Activated B cell treated with CpG ODN at 0.5 μM for 24 hours (primary cell): ENCODE measurements around the gene RASL10A. TPM values are rescaled to one million over a fixed set of nuclear protein-coding genes. Genes with fewer than 3 reads are reported as not detected.

Experiments
- ATAC-seq: fragments of 200-7000 bp; cut with Tn5 transposase; one replicate; pipeline ENCODE4 v1.10.0; 2021; ENCODE audit warnings: low read depth, mild to moderate bottlenecking, moderate library complexity
- CTCF ChIA-PET: fragments of 350-600 bp; sonication (Branson Sonifier 250); formaldehyde crosslinking; loops from one replicate; lab custom pipeline; 2021; ENCODE audit warnings: antibody characterized with exemption; lab: Charles Lee
- POLR2A ChIA-PET: fragments of 350-600 bp; sonication (Branson Sonifier 250); formaldehyde crosslinking; loops from one replicate; lab custom pipeline; 2021; ENCODE audit warnings: antibody characterized with exemption; lab: Charles Lee
- DNase-seq: peaks from one replicate; pipeline ENCODE4 v3.0.0; 2022
- H3K27ac Mint-ChIP-seq: one replicate; pipeline ENCODE4 v1.8.0; 2020; ENCODE audit warnings: mixed read lengths
- H3K27me3 Mint-ChIP-seq: one replicate; pipeline ENCODE4 v1.8.0; 2021; ENCODE audit warnings: mixed read lengths
- H3K36me3 Mint-ChIP-seq: one replicate; pipeline ENCODE4 v1.8.0; 2021; ENCODE audit warnings: low read depth, mixed read lengths
- H3K4me1 Mint-ChIP-seq: one replicate; pipeline ENCODE4 v1.8.0; 2021; ENCODE audit warnings: mixed read lengths
- H3K4me3 Mint-ChIP-seq: one replicate; pipeline ENCODE4 v1.8.0; 2020; ENCODE audit warnings: mild to moderate bottlenecking, mixed read lengths
- H3K9me3 Mint-ChIP-seq: one replicate; pipeline ENCODE4 v1.8.0; 2020; ENCODE audit warnings: mixed read lengths
- CTCF ChIP-seq: fragments of 200-600 bp; IDR thresholded peaks from one replicate; pipeline ENCODE4 v1.8.0; 2022; ENCODE audit warnings: antibody characterized with exemption, mild to moderate bottlenecking
- intact Hi-C: fragments of 100-400 bp; cut with micrococcal nuclease; formaldehyde crosslinking; loops from one replicate; pipeline ENCODE4 v1.15.1; 2024
- total RNA-seq: library from RNA; stranded (reverse); gene quantifications from 2 replicates; pipeline ENCODE4 v1.2.3, GENCODE V29; 2022

Gene RASL10A
- total RNA-seq, 1 donor from 2014 or later: 1.0 TPM

- Mint-ChIP-seq H3K27ac (no peak overlapping the region), H3K9me3 (no peaks in the 10 kb centered on the region), H3K36me3 (peaks cover 94% of the 10 kb centered on the region), H3K4me3 (no peak overlapping the region), H3K4me1 (peaks cover 62% of the 10 kb centered on the region), H3K27me3 (no peaks in the 10 kb centered on the region)
- no peak for TF ChIP-seq CTCF
- DNase-seq (no peak), ATAC-seq (no peak)
- intact Hi-C loops: no loop called here
- ChIA-PET CTCF (no interaction called here), POLR2A (no interaction called here)
Measured at GRCh38 chr22:29275167-29275566, 40.3 kb downstream of the RASL10A start.

- Mint-ChIP-seq H3K4me1 (peaks cover 77% of the 10 kb centered on the region), H3K36me3 (peaks cover 90% of the 10 kb centered on the region), H3K9me3 (no peaks in the 10 kb centered on the region), H3K27ac (no peak overlapping the region), H3K4me3 (no peak overlapping the region), H3K27me3 (no peaks in the 10 kb centered on the region)
- ChIA-PET CTCF (no interaction called here), POLR2A (no interaction called here)
- no peak for TF ChIP-seq CTCF
- intact Hi-C loops: no loop called here
- no peak for ATAC-seq
- DNase-seq: no peak
Measured at GRCh38 chr22:29272624-29273023, 42.9 kb downstream of the RASL10A start.

- Mint-ChIP-seq H3K9me3 (no peaks in the 10 kb centered on the region), H3K4me3 (peak overlapping the region; percentile 96), H3K27me3 (no peaks in the 10 kb centered on the region), H3K27ac (peak overlapping the region; percentile 13), H3K4me1 (peaks cover 81% of the 10 kb centered on the region), H3K36me3 (peaks cover 74% of the 10 kb centered on the region)
- POLR2A ChIA-PET: interaction anchor here (0.7 to 1.1 kb wide), 3 partner anchors 41 to 1699 kb away, joined by 3 read pairs; no protein-coding TSS in a partner anchor
- DNase-seq (no peak), ATAC-seq (no peak)
- TF ChIP-seq CTCF: no peak
- intact Hi-C loops: loop anchor here (2.0 kb wide), 1 partner anchor 18 kb away; no protein-coding TSS in a partner anchor
- CTCF ChIA-PET: no interaction called here
Measured at GRCh38 chr22:29270475-29271271, 44.8 kb downstream of the RASL10A start.

GRCh38 chr22:29269731-29270474 is 45.6 kb downstream of the RASL10A start:
- intact Hi-C loops: loop anchor here (2.0 to 10.0 kb wide), 6 partner anchors 19 to 1355 kb away; partner anchors contain the start of genes CHEK2, HSCB, KREMEN1 and PITPNB
- Mint-ChIP-seq H3K4me1 (peaks cover 74% of the 10 kb centered on the region), H3K36me3 (peaks cover 66% of the 10 kb centered on the region), H3K4me3 (peak overlapping the region; percentile 96), H3K27ac (peak overlapping the region; percentile 100), H3K27me3 (no peaks in the 10 kb centered on the region), H3K9me3 (no peaks in the 10 kb centered on the region)
- ChIA-PET POLR2A (interaction anchor here (0.7 to 1.1 kb wide), 3 partner anchors 42 to 1700 kb away, joined by 3 read pairs; no protein-coding TSS in a partner anchor), CTCF (no interaction called here)
- ATAC-seq (no peak), DNase-seq (no peak)
- TF ChIP-seq CTCF: no peak

- Mint-ChIP-seq H3K27me3 (no peaks in the 10 kb centered on the region), H3K4me1 (peaks cover 69% of the 10 kb centered on the region), H3K27ac (peak overlapping the region; percentile 100), H3K9me3 (no peaks in the 10 kb centered on the region), H3K4me3 (peak overlapping the region; percentile 96), H3K36me3 (peaks cover 64% of the 10 kb centered on the region)
- intact Hi-C loops: loop anchor here (5.0 to 10.0 kb wide), 5 partner anchors 197 to 1354 kb away; partner anchors contain the start of genes CHEK2, HSCB, KREMEN1 and PITPNB
- CTCF ChIA-PET: no interaction called here
- no peak for ATAC-seq
- no peak for TF ChIP-seq CTCF
- POLR2A ChIA-PET: interaction anchor here (1.7 kb wide), 1 partner anchor 116 kb away, joined by 6 read pairs; no protein-coding TSS in a partner anchor
- DNase-seq: no peak
Measured at GRCh38 chr22:29269230-29269604, 46.3 kb downstream of the RASL10A start.
